GM10248 (cell line): Measurements from ENCODE around the gene ZNF521.

ENCODE experiments used
- CTCF ChIA-PET: fragments of 300-600 bp; sonication (Branson Sonifier 250); formaldehyde crosslinking; extraction: SDS; loops from one replicate; lab custom pipeline; 2021; ENCODE audit warnings: antibody characterized with exemption; lab: Yijun Ruan, JAX
- POLR2A ChIA-PET: fragments of 350-650 bp; sonication (Branson Sonifier 250); formaldehyde crosslinking; extraction: SDS; loops from one replicate; lab custom pipeline; 2020; ENCODE audit warnings: antibody characterized with exemption; lab: Yijun Ruan, JAX
- DNase-seq: peaks from one replicate; pipeline ENCODE4 v3.0.0; 2012; ENCODE audit errors: extremely low spot score
- CTCF ChIP-seq: IDR thresholded peaks from 2 replicates; pipeline ENCODE4 v1.5.1; 2012; ENCODE audit warnings: mild to moderate bottlenecking, low read depth; ENCODE audit errors: extremely low read depth, missing control alignments, control extremely low read depth

Gene ZNF521

GRCh38 chr18:25140962-25141308, 211.0 kb downstream of the ZNF521 start:
- POLR2A ChIA-PET: no interaction called here
- no peak for DNase-seq
- CTCF ChIA-PET: interaction anchor here (1.0 to 1.1 kb wide), 2 partner anchors 8 to 23 kb away, joined by 3 read pairs; no protein-coding TSS in a partner anchor
- no peak for TF ChIP-seq CTCF

GRCh38 chr18:25140124-25140961, 211.6 kb downstream of the ZNF521 start:
- ChIA-PET CTCF (interaction anchor here (1.0 kb wide), 1 partner anchor 9 kb away, joined by 3 read pairs; no protein-coding TSS in a partner anchor), POLR2A (no interaction called here)
- no peak for DNase-seq
- no peak for TF ChIP-seq CTCF

GRCh38 chr18:25137197-25137472, 214.8 kb downstream of the ZNF521 start:
- DNase-seq: no peak
- no peak for TF ChIP-seq CTCF
- ChIA-PET POLR2A (no interaction called here), CTCF (no interaction called here)

GRCh38 chr18:25136416-25137196, 215.4 kb downstream of the ZNF521 start:
- no peak for TF ChIP-seq CTCF
- no peak for DNase-seq
- ChIA-PET CTCF (no interaction called here), POLR2A (no interaction called here)

- ChIA-PET CTCF (interaction anchor here (1.0 to 1.7 kb wide), 3 partner anchors 11 to 29 kb away, joined by 3 to 5 read pairs (median 3); no protein-coding TSS in a partner anchor), POLR2A (no interaction called here)
- TF ChIP-seq CTCF: no peak
- DNase-seq: no peak
Measured at GRCh38 chr18:25134861-25135260, 217.1 kb downstream of the ZNF521 start.

GRCh38 chr18:25133879-25134278, 218.1 kb downstream of the ZNF521 start:
- ChIA-PET CTCF (interaction anchor here (1.5 to 1.7 kb wide), 2 partner anchors 10 to 25 kb away, joined by 4 to 5 read pairs; no protein-coding TSS in a partner anchor), POLR2A (no interaction called here)
- DNase-seq: no peak
- no peak for TF ChIP-seq CTCF
